BE2C (cell line): ENCODE measurements around the gene PLBD2.

Experiments used
- DNase-seq: peaks from one replicate; pipeline ENCODE4 v3.0.0-alpha.2; 2020
- H3K27me3 ChIP-seq: fragments of 250-450 bp; sonication (Bioruptor Pico); 2 replicates; pipeline ENCODE4 v1.5.1; 2020; ENCODE audit warnings: mild to moderate bottlenecking
- H3K36me3 ChIP-seq: fragments of 250-450 bp; sonication (Bioruptor Pico); 2 replicates; pipeline ENCODE4 v1.5.1; 2020; ENCODE audit warnings: mild to moderate bottlenecking
- H3K4me1 ChIP-seq: fragments of 250-450 bp; sonication (Bioruptor Pico); 2 replicates; pipeline ENCODE4 v1.5.1; 2020
- H3K4me3 ChIP-seq: 2 replicates; pipeline ENCODE4 v1.5.1; 2011; ENCODE audit warnings: low read depth, low read length
- H3K9me3 ChIP-seq: fragments of 250-450 bp; sonication (Bioruptor Pico); 2 replicates; pipeline ENCODE4 v1.5.1; 2020
- CTCF ChIP-seq: IDR thresholded peaks from 2 replicates; pipeline ENCODE4 v1.5.1; 2012; ENCODE audit warnings: mild to moderate bottlenecking, low read depth, low read length

Gene PLBD2

GRCh38 chr12:113332688-113333417, 25.5 kb upstream of the PLBD2 start:
- no peak overlapping the region for H3K4me3 ChIP-seq
- no peak for DNase-seq

GRCh38 chr12:113333418-113333750, 25.0 kb upstream of the PLBD2 start:
- Histone ChIP-seq H3K9me3 (no peaks in the 10 kb centered on the region), H3K27me3 (peaks cover 13% of the 10 kb centered on the region), H3K36me3 (no peaks in the 10 kb centered on the region), H3K4me3 (no peak overlapping the region), H3K4me1 (no peaks in the 10 kb centered on the region)
- no peak for DNase-seq
- TF ChIP-seq CTCF, result no peak

More at GRCh38 chr12:113332688-113333417, 25.5 kb upstream of the PLBD2 start:
- H3K4me1 ChIP-seq, result no peaks in the 10 kb centered on the region
- H3K9me3 ChIP-seq, result no peaks in the 10 kb centered on the region
- H3K36me3 ChIP-seq, result no peaks in the 10 kb centered on the region
- peaks cover 13% of the 10 kb centered on the region for H3K27me3 ChIP-seq
- no peak for TF ChIP-seq CTCF

GRCh38 chr12:113333877-113334785, 24.3 kb upstream of the PLBD2 start:
- Histone ChIP-seq H3K4me1 (no peaks in the 10 kb centered on the region), H3K36me3 (no peaks in the 10 kb centered on the region), H3K4me3 (peak overlapping the region; percentile 57), H3K27me3 (peaks cover 13% of the 10 kb centered on the region), H3K9me3 (no peaks in the 10 kb centered on the region)
- no peak for DNase-seq
- TF ChIP-seq CTCF, result no peak

- Histone ChIP-seq H3K36me3 (no peaks in the 10 kb centered on the region), H3K27me3 (peaks cover 13% of the 10 kb centered on the region), H3K4me1 (no peaks in the 10 kb centered on the region), H3K9me3 (no peaks in the 10 kb centered on the region), H3K4me3 (peak within 1 kb of the TSS; percentile 57)
- peak; percentile 90 for DNase-seq
- no peak for TF ChIP-seq CTCF
These were observed 23.4 kb upstream of the PLBD2 start, which contains the start of gene SLC8B1 for GRCh38 chr12:113334786-113335539. Gene SLC8B1, minus strand, starts transcription at chr12:113335109. Its CDS starts 2,231 bp downstream, at chr12:113332878.

GRCh38 chr12:113339540-113339939, 18.8 kb upstream of the PLBD2 start:
- Histone ChIP-seq H3K4me1 (no peaks in the 10 kb centered on the region), H3K4me3 (no peak overlapping the region), H3K9me3 (no peaks in the 10 kb centered on the region), H3K36me3 (no peaks in the 10 kb centered on the region), H3K27me3 (peaks cover 3% of the 10 kb centered on the region)
- no peak for TF ChIP-seq CTCF
- no peak for DNase-seq
